ENCODE measurements around the gene UNCX. TPM values are rescaled to one million over a fixed set of nuclear protein-coding genes. Genes with fewer than 3 reads are reported as not detected.

Gene UNCX
- total and polyA plus RNA-seq, 9 of the 15 experiments (the other 6 are each of a cell fraction or from before 2014, with no cell fraction given), result not detected

GRCh38 chr7:1236132-1236661 is 3.5 kb downstream of the UNCX start:
- no peaks in the 10 kb centered on the region for H3K9me1 ChIP-seq (ENCODE audit: control insufficient read depth, insufficient read depth, low read length)
- no peaks in the 10 kb centered on the region for H3K9me3 ChIP-seq (replicated peaks; ENCODE audit: control insufficient read depth, insufficient read depth, low read depth, low read length)
- ATAC-seq (no peak), DNase-seq (ENCODE audit: extremely low read depth in 1 of 4, low spot score in 3 of 4) (no peak), FAIRE-seq (no peak)
- no peak overlapping the region for H2AFZ ChIP-seq (ENCODE audit: low read depth, low read length)
- intact Hi-C loops (cut with micrococcal nuclease) (no loop called here), in situ Hi-C loops (cut with MboI) (no loop called here)
- no peak overlapping the region for H3K4me2 ChIP-seq (ENCODE audit: insufficient read depth, low read length)
- H4K20me1 ChIP-seq (replicated peaks; ENCODE audit: control insufficient read depth, insufficient read depth, low read length), result 0 out of 2 replicates have a peak, but pooled peaks cover 13% of the 10 kb centered on the region
- no peak overlapping the region for H3K4me3 ChIP-seq
- WGBS (ENCODE audit: insufficient coverage, low coverage, missing lambda C conversion rate), result 30% methylated on average over 30 of the region's 87 CpGs
- no peaks in the 10 kb centered on the region for H3K79me2 ChIP-seq (ENCODE audit: control insufficient read depth, insufficient read depth, low read length)
- no peak overlapping the region for H3K9ac ChIP-seq (ENCODE audit: insufficient read depth in 1 of 2, low read depth in 2 of 2, low read length in 2 of 2)
- no peaks in the 10 kb centered on the region for H3K36me3 ChIP-seq (ENCODE audit: control insufficient read depth, insufficient read depth, low read length)
- peaks cover 55 to 63% of the 10 kb centered on the region in 2 experiments for H3K27me3 ChIP-seq (ENCODE audit: control insufficient read depth in 2 of 2, insufficient read depth in 2 of 2, low read length in 2 of 2)
- CTCF ChIA-PET (ENCODE audit: low intra/inter-chr PET ratio), result no interaction called here
- no TSS peak for BruUV-seq (replicated peaks)
- H3K4me1 ChIP-seq (replicated peaks in 1 of 2; ENCODE audit: control insufficient read depth in 2 of 2, insufficient read depth in 2 of 2, low read length in 2 of 2), result peaks cover 0 to 20% of the 10 kb centered on the region in 2 experiments; a peak in 1 of 5 replicates
- H3K27ac ChIP-seq (ENCODE audit: extremely low read depth, low read depth, low read length), result no peak overlapping the region
- POLR2A ChIA-PET, result interaction anchor here (0.7 kb wide), 1 partner anchor 176 kb away, joined by 4 read pairs; no protein-coding TSS in a partner anchor
- TF ChIP-seq RBM14 (IDR thresholded peaks at IDR 0.05; ENCODE audit: borderline replicate concordance, insufficient read depth, low read depth, low read length) (no peak), ZBTB40 (IDR thresholded peaks at IDR 0.05) (no peak), ZBTB40 (CRISPR knock-in tag; IDR thresholded peaks at IDR 0.05) (no peak), RCOR1 (IDR thresholded peaks at IDR 0.05; ENCODE audit: borderline replicate concordance in 1 of 2, low read depth in 2 of 2, low read length in 2 of 2) (no peak), HNRNPK (IDR thresholded peaks at IDR 0.05; ENCODE audit: low read depth, low read length, poor library complexity, severe bottlenecking) (no peak), RFX7 (CRISPR knock-in tag; IDR thresholded peaks at IDR 0.05) (no peak), ZBTB26 (CRISPR knock-in tag; IDR thresholded peaks at IDR 0.05) (no peak), SRSF9 (IDR thresholded peaks at IDR 0.05; ENCODE audit: borderline replicate concordance, low read depth, low read length) (no peak), TCF15 (CRISPR knock-in tag; IDR thresholded peaks at IDR 0.05) (no peak), CBX2 (IDR thresholded peaks at IDR 0.05; ENCODE audit: insufficient read depth, low read length, poor library complexity, severe bottlenecking) (no peak)
